Esophagus (tissue), 2 donors: Measurements from ENCODE around the gene METTL9. TPM values are rescaled to one million over a fixed set of nuclear protein-coding genes. Genes with fewer than 3 reads are reported as not detected.

Experiments used
- H3K27ac ChIP-seq, 2 donors: one replicate each; pipeline ENCODE4 v1.5.1; 2013; ENCODE audit warnings: low read depth in 2 of 2, mild to moderate bottlenecking in 2 of 2, inconsistent platforms in 1 of 2, low read length in 1 of 2, moderate library complexity in 1 of 2
- H3K27me3 ChIP-seq, 2 donors: one replicate each; pipeline ENCODE4 v1.6.1; 2013; ENCODE audit warnings: low read length in 2 of 2, control low read depth in 1 of 2, mild to moderate bottlenecking in 1 of 2; ENCODE audit not compliant: insufficient read depth in 2 of 2, control insufficient read depth in 1 of 2
- H3K36me3 ChIP-seq, 2 donors: one replicate each; pipeline ENCODE4 v1.6.1; 2013; ENCODE audit warnings: low read length in 1 of 2; ENCODE audit not compliant: control insufficient read depth in 2 of 2, insufficient read depth in 2 of 2
- H3K4me1 ChIP-seq, 2 donors: one replicate each; pipeline ENCODE4 v1.6.1; 2013; ENCODE audit warnings: low read length in 1 of 2; ENCODE audit not compliant: control insufficient read depth in 2 of 2, insufficient read depth in 2 of 2
- H3K4me3 ChIP-seq, 2 donors: one replicate each; pipeline ENCODE4 v1.5.1; 2013; ENCODE audit warnings: low read length in 2 of 2, mild to moderate bottlenecking in 2 of 2, low read depth in 1 of 2, moderate library complexity in 1 of 2
- H3K9me3 ChIP-seq, 2 donors: one replicate each; pipeline ENCODE4 v1.6.1; 2013; ENCODE audit warnings: mild to moderate bottlenecking in 2 of 2, low read depth in 1 of 2, low read length in 1 of 2, moderate library complexity in 1 of 2; ENCODE audit not compliant: control insufficient read depth in 2 of 2, insufficient read depth in 1 of 2
- WGBS, 2 donors: extraction: QIAGEN DNeasy Blood & Tissue Kit; methylation state at CpG; one replicate each; pipeline ENCODE4 v1.1.7; 2013; 5-methylcytosine and 5-hydroxymethylcytosine counted together
- polyA plus RNA-seq, 2 donors: library from polyadenylated mRNA; stranded (reverse); fragments of 200-250 nt; gene quantifications; one replicate each; pipeline ENCODE4 v1.2.3, GENCODE V29; 2013
- donor health status: healthy with polysubstance abuse.
- donor health status: Bipolar disorder and iron deficiency.

The METTL9 gene
- polyA plus RNA-seq, 2 donors: 20.7 to 57.0 TPM

DNA sequence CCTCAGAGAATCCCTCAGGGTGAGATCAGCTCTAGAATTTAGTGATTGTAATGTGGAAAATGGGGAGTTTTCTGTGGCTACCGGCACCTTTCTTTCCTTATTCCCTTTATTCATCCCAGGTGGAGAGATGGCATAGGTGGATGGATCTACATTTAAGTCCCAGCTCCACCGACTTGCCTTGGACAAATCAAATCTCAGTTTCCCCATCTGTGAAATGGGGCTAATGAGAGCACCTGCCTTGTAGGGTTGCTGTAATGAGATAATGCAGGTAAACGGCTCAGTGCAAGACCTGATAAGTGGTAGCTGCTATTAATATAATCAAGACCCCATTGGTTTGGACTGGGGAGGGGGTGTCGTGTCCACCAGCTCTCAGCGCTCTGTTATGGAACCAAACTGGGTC, 104.9 kb downstream of the METTL9 start:
- Histone ChIP-seq H3K36me3 (no peaks in the 10 kb centered on the region), H3K9me3 (no peaks in the 10 kb centered on the region), H3K4me1 (no peaks in the 10 kb centered on the region), H3K4me3 (no peak overlapping the region), H3K27me3 (no peaks in the 10 kb centered on the region), H3K27ac (no peak overlapping the region)
- 88 to 92% methylated on average over 5 of the region's 5 CpGs for WGBS, 2 donors

DNA sequence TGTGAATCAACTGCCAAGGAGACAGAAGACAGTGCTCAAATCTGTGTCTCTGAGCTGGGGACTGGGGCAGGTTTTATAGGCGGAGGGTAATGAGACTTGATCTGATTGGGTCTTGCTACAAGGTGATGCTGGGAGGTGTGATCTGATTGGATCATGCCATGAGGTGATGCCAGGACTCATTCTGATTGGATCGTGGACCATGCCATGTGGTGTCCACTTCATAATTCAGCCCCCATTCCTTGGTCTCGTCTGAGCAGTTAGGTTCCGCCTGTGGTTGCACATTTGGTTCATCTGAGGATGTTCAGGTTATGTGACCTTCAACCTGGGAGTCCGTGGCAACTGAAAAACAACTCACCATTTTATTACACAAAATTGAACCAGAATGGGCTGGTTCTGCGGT, 105.4 kb downstream of the METTL9 start:
- WGBS, 2 donors: 81 to 88% methylated on average over 6 of the region's 6 CpGs
- no peak overlapping the region for H3K4me3 ChIP-seq
- H3K36me3 ChIP-seq: no peaks in the 10 kb centered on the region
- H3K27ac ChIP-seq: no peak overlapping the region
- no peaks in the 10 kb centered on the region for H3K4me1 ChIP-seq
- H3K27me3 ChIP-seq: no peaks in the 10 kb centered on the region
- no peaks in the 10 kb centered on the region for H3K9me3 ChIP-seq

Other genes starting within 250 kb of the METTL9 start
- gene IGSF6, start 53.0 kb downstream of the METTL9 start, polyA plus RNA-seq: 1 to 10 TPM in 1 of 2 donors, under 1 TPM in 1; 0.45 to 1.1 TPM
- gene OTOA, start 64.4 kb downstream of the METTL9 start, polyA plus RNA-seq: not detected